HEK293 (cell line): Measurements from ENCODE around the gene UMOD.

Experiments used
- BCL11A ChIP-seq: fragments of 450-650 bp; formaldehyde crosslinking; IDR thresholded peaks from 2 replicates; pipeline ENCODE4 v1.5.1; 2016; ENCODE audit warnings: low read depth, missing biosample characterization, missing genetic modification characterization
- CTCF ChIP-seq: fragments of 450-650 bp; formaldehyde crosslinking; IDR thresholded peaks from 2 replicates; pipeline ENCODE4 v1.5.1; 2016; ENCODE audit warnings: missing biosample characterization, missing genetic modification characterization
- MYNN ChIP-seq: fragments of 450-650 bp; formaldehyde crosslinking; IDR thresholded peaks from 2 replicates; pipeline ENCODE4 v1.5.1; 2016; ENCODE audit warnings: missing biosample characterization, missing genetic modification characterization, borderline replicate concordance
- ZBTB20 ChIP-seq: fragments of 450-650 bp; formaldehyde crosslinking; IDR thresholded peaks from 2 replicates; pipeline ENCODE4 v1.5.1; 2016; ENCODE audit warnings: missing biosample characterization, missing genetic modification characterization
- ZFHX2 ChIP-seq: fragments of 450-650 bp; formaldehyde crosslinking; conservative IDR thresholded peaks from 2 replicates; pipeline ENCODE4 v1.5.1; 2016; ENCODE audit warnings: missing biosample characterization, missing genetic modification characterization
- ZNF174 ChIP-seq: fragments of 450-650 bp; formaldehyde crosslinking; IDR thresholded peaks from 2 replicates; pipeline ENCODE4 v1.5.0; 2017; ENCODE audit warnings: missing biosample characterization, mild to moderate bottlenecking, missing genetic modification characterization
- ZNF24 ChIP-seq: fragments of 450-650 bp; formaldehyde crosslinking; IDR thresholded peaks from 2 replicates; pipeline ENCODE4 v1.5.1; 2016; ENCODE audit warnings: missing biosample characterization, missing genetic modification characterization
- ZNF274 ChIP-seq, 2 experiments: fragments of 200-500 bp in 1 of 2; fragments of 450-650 bp in 1 of 2; sonication (Bioruptor generic) in 1 of 2; formaldehyde crosslinking in 1 of 2; IDR thresholded peaks; 2 replicates each; pipeline versions ENCODE4 v1.5.1 to v1.6.1; 2014 to 2016; ENCODE audit warnings: borderline replicate concordance in 1 of 2, inconsistent platforms in 1 of 2, low read length in 1 of 2, missing biosample characterization in 1 of 2, missing genetic modification characterization in 1 of 2
- ZNF362 ChIP-seq: fragments of 450-650 bp; formaldehyde crosslinking; IDR thresholded peaks from 2 replicates; pipeline ENCODE4 v1.5.1; 2016; ENCODE audit warnings: missing biosample characterization, missing genetic modification characterization
- ZNF558 ChIP-seq: fragments of 450-650 bp; formaldehyde crosslinking; IDR thresholded peaks from 2 replicates; pipeline ENCODE4 v1.5.1; 2016; ENCODE audit warnings: missing biosample characterization, missing genetic modification characterization
- ZNF791 ChIP-seq: fragments of 450-650 bp; formaldehyde crosslinking; IDR thresholded peaks from 2 replicates; pipeline ENCODE4 v1.5.1; 2016; ENCODE audit warnings: missing biosample characterization, missing genetic modification characterization
- ZSCAN30 ChIP-seq: fragments of 450-650 bp; IDR thresholded peaks from 2 replicates; pipeline ENCODE4 v1.5.1; 2018; ENCODE audit warnings: missing biosample characterization, mild to moderate bottlenecking, missing genetic modification characterization, moderate library complexity
- TF ChIP-seq, protein P1 (sequence below): fragments of 450-650 bp; formaldehyde crosslinking; IDR thresholded peaks from 2 replicates; pipeline ENCODE4 v1.5.1; 2016; ENCODE audit warnings: missing biosample characterization, missing genetic modification characterization
- TF ChIP-seq, protein P2 (sequence below): fragments of 450-650 bp; formaldehyde crosslinking; optimal IDR thresholded peaks from 2 replicates; pipeline ENCODE3; 2016; ENCODE audit warnings: missing biosample characterization, mild to moderate bottlenecking, missing genetic modification characterization

- TF ChIP-seq ZNF558 (tag by site-specific recombination) = no peak
- TF ChIP-seq BCL11A (tag by site-specific recombination) = no peak
- TF ChIP-seq ZNF791 (tag by site-specific recombination) = no peak
- TF ChIP-seq, protein P1, sequence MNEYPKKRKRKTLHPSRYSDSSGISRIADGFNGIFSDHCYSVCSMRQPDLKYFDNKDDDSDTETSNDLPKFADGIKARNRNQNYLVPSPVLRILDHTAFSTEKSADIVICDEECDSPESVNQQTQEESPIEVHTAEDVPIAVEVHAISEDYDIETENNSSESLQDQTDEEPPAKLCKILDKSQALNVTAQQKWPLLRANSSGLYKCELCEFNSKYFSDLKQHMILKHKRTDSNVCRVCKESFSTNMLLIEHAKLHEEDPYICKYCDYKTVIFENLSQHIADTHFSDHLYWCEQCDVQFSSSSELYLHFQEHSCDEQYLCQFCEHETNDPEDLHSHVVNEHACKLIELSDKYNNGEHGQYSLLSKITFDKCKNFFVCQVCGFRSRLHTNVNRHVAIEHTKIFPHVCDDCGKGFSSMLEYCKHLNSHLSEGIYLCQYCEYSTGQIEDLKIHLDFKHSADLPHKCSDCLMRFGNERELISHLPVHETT = no peak
- TF ChIP-seq MYNN (tag by site-specific recombination) = no peak
- TF ChIP-seq ZNF174 (tag by site-specific recombination) = no peak
- no peak for TF ChIP-seq CTCF
- no peak for TF ChIP-seq ZNF24 (tag by site-specific recombination)
- no peak for TF ChIP-seq ZBTB20
- TF ChIP-seq, protein P2, sequence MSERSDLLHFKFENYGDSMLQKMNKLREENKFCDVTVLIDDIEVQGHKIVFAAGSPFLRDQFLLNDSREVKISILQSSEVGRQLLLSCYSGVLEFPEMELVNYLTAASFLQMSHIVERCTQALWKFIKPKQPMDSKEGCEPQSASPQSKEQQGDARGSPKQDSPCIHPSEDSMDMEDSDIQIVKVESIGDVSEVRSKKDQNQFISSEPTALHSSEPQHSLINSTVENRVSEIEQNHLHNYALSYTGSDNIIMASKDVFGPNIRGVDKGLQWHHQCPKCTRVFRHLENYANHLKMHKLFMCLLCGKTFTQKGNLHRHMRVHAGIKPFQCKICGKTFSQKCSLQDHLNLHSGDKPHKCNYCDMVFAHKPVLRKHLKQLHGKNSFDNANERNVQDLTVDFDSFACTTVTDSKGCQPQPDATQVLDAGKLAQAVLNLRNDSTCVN = no peak
- TF ChIP-seq ZNF362 = no peak
- TF ChIP-seq ZNF274 (IDR thresholded peaks at IDR 0.05; ENCODE audit: low read length) = no peak
- no peak for TF ChIP-seq ZNF274 (tag by site-specific recombination; IDR thresholded peaks at IDR 0.05; ENCODE audit: borderline replicate concordance)
- no peak for TF ChIP-seq ZFHX2 (tag by site-specific recombination)
- TF ChIP-seq ZSCAN30 = no peak
Observed at GRCh38 chr16:20339744-20340143, 12.8 kb downstream of the UMOD start.
